Stimulated activated CD8-positive, alpha-beta memory T cell treated with anti-CD3 and anti-CD28 coated beads, Interleukin-2, amount 100 ng/mL, for 48 hours (primary cell): Measurements from ENCODE around the gene PRR22.
A peak's percentile ranks its signal among the peaks of the same experiment; 100 is the strongest.
"Not testable (repeated sequence)": the region's sequence is repeated elsewhere in the genome, so short reads cannot be mapped to it uniquely, and the experiment has no call there.

ENCODE experiments used
- DNase-seq, 2 donors: peaks; one replicate each; pipeline ENCODE4 v3.0.0-alpha.2; 2020; ENCODE audit warnings: low read depth in 2 of 2

Gene PRR22

DNA sequence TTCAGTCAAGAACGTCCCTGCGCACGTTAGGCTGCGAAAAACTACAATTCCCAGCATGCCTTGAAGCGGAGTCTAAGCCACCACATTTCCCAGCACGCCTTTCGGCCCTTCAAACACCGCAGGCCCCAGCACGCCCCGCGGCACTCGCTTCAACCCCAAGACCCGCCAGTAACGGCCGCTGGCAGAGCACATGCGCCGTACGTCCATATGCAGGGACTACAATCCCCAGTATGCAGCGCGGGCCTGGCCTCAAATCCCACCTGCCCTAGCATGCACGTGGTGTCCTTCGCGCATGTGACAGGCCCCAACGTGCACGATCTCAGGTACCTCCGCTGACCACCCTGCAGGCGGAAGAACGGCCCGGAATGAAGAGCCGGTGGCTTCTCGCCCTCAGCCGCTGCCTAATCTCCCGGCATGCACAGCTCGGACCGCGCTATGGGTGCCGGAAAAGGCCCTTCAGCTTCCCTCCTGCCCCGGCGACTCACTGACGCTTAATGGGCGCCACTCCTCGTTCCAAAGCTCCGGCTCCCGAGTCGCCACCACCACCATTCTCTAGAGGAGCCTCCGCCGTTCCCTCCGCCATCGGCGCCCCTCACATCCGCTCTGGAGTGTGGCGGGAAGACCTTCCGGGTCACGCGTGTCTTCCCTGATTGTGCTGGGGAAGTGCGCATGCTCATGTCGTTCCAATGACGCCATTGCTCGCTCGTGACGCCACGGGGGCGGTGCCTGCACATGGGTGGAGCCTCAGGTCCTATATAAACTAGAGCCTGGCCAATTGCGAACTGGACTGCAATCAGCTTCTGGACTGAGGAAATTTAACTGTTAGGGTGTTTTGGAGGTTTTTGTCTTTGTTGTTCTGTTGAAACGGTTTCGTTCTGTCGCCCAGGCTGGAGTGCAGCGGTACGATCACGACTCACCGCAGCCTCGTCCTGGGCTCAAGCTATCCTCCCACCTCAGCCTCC is 6.3 kb upstream of the PRR22 start, which contains the start of gene DUS3L:
TSS of gene DUS3L (minus strand) at position 605 of the 962 bp plus-strand sequence. CDS start at position 583, 22 bp downstream.
- DNase-seq, result peak; percentile 93 to 95

DNA sequence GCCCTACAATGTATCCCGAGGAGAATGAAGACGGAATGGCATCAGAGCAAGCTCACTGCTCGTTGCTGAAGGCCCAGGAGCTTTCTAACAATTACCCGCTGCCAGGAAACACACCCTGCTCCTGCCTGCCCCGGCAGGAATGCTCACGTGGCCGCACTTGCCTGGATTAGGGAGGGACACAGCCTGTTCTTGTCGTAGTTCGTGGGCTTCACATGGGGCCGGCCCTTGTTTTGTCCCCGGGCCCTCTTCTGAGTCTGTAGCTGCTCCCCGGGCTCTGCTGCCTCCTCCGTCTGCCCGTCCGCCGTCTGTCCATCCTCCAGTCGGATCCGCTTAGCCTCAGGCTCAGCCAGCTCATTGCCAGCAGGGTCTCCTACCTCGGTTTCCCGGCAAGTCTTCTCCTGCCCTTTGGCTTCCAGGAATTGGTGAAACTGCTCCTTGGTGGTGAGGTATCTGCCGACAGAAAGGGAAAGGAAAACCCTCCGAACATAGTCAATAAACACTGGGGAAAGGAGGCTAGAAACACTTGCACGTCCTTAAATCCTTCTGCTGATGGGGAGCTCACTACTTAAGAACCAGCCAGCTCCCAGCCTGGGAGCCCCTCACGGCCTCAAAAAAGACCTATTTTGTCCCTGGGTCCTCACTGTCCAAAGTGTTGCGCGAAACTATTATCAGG is 5.5 kb upstream of the PRR22 start:
- no peak for DNase-seq

DNA sequence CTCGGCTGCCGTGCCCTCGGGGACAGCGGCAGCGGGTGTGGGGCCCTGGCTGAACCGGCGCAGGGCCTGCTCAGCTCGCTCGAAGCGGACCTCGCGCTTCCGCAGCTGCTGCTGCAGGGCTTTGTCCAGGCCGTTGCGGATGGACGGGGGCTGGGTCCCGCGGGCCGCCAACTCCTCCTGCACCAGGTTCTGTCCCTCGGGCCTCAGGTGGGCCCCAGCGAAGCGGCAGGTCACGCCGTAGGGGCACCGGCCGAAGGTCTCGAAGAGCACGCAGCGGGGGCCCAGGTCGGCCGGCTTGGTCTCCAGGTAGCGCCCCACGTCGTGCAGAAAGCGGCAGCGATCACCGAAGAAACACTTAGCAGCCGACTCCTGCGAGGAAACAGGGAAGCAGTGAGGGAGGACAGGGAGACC is 4.8 kb upstream of the PRR22 start:
- DNase-seq, result no peak

DNA sequence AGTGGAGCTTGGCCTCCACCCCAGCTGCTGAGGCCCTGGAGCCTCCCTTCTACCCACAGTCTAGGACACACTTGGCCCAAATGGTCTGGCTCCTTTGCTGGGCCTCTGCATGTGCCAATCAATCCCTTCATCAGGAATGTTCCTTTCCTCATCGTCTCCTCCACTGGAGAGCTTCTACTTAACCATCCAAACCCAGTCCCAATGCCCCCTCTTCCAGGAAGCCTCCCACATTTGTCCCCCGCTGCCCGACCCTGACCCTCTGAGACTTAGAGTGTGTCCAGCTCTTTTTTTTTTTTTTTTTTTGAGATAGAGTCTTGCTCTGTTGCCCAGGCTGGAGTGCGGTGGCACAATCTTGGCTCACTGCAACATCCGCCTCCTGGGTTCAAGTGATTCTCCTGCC is 3.9 kb upstream of the PRR22 start:
- DNase-seq, result no peak

DNA sequence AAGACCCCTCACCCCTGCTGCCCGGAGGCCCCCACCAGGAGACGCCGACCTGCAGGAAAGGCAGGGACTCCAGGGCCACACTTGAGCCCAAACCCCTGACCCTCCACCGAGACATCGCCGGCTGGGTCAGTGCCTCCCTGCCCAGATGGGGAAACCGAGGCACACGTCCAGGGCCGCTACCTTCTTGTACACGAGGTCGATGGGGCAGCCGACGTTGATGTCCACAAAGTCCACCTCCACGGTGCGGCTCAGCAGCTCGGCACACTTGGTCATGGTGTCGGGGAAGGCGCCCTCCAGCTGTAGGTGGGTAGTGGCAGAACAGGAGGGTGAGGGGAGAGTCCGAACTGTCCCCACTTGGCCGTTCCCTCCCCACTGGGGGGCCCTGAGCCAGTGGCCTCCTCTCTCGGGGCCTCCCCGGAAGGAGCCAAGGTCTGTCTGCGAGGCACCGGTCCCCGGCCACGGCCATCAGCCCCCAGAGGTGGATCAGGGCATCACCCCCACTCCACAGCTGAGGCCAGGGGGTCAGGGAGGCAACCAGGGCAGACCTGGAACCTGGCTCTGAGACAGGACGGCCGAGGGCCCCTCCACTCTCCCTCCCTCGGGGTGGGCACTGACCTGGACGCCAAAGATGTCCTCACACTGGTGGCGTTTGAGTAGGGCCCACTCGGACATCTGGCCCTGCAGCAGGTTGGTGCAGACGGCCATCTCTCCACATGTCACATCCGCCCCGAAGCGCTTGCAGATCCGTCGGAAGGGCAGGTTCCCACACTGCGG is 3.0 kb upstream of the PRR22 start:
- DNase-seq, result no peak

DNA sequence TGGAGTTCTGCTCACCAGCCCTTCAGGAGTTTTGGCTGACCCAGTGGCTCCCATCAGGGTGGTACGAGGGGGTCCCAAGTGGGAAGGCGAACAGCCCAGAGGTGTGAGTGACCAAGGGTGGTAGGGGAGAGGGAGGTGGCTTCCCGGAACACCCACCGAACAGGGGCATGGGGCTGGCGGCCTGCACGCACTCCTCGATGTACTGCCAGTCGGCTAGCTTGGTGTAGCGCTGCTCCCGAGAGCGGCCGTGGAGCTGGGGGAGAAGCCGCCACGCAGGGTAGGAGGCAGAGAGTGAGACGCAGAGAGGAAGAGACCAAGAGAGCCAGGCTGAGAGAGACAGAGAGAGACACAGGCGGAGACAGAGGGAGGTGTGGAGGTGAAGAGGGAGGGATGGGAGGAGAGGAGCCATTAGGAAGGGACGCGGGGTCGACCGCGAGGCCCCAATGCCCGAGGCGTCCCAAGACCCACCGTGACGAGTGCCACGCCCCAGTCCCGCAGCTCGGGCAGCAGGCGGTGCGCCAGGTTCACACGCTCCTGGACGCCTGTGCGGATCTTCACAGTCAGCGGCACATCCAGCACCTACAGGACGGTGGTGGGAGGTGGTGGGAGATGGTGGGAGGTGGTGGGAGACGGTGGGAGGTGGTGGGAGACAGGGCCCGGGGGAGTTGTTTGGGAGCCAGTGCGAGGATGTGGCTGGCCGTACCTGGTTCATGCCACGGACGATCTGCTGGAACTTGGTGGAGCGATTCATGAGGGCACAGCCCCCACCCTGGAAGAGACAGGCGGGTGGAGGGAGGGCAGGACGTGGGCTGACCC is 2.3 kb upstream of the PRR22 start:
- DNase-seq, result no peak

DNA sequence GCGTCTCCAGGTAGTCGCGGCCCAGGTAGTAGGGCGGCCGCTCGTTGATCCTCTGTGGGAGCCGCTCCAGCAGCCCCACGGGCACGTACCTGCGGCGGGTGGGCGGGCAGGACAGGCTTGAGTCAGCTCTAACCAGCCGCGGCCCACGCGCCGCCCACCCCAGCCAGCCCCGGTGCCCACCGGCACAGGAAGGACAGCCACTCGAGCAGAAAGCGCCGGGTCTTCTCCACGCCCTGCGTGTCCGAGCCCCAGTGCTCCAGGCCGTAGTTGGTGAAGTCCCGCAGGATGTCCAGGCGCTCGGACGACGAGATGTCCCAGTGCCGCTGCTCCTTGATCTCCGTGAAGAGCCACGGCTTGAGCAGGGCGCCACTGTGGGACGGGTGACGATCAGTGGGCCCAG is 877 bp upstream of the PRR22 start:
- DNase-seq, result no peak

DNA sequence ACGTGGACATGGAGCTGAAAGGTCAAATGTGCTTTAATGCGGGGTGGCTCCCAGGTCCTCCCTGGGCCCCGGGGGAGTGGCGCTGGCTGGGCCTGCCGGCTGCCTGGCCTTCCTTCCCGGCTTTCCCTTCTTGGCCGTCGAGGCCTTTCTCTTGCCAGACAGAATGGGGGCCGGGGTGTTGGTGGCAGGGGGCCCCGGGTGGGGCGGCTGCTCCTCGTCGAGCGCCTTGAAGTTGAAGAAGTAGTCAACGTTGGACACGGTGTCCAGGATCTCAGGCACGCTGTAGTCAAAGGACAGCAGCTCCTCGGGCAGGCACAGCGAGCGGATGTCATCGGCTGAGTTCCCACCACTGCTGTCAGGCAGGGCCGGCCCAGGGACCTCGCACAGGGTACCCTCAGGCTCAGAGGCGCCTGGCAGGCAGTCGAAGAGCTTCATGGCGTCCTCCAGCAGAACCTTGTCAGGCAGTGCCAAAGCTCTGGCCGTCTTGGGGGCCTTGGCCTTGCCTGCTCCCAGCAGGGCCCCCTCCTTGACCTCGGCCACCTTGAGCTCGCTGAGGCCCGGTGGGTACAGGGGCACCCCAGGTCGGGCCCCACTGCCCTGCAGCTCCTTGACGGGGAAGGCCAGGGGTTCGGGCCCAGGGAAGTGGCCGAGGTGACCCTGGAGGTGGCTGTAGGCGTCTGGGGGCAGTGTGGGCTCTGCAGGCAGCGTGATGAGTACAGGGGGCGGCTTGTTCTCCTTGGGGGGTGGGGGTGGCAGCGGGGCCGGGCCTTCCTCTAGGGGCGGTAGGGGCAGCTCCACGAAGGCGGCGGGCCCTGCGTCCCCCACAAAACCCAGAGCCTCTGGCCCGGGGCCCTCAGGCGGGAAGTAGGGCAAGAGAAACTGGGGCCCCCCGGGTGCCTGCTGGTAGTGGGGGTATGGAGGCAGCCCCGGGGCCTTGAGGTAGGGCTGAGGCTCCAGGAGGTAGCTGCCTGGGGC is 1.3 kb downstream of the PRR22 start:
- no peak for DNase-seq

DNA sequence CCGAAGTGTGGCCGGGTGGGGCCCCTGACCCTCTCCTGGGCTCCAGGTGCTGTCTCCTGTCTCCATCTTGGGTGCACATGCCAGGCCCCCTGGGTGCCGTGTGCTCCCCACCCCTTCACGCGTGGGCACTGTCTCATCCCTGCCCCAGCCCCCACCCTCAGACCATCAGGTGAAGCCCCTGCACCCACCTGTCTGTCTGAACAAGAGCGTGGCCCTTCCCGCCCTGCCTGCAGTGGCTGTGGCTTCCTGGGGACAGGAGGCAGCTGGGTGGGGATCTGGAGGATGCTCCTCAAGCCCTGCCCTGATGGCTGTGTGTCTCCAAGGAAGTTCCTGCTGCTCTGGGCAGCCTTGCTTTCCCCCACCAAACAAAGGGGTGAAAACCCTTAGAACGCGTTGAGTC is 2.2 kb downstream of the PRR22 start:
- no peak for DNase-seq

DNA sequence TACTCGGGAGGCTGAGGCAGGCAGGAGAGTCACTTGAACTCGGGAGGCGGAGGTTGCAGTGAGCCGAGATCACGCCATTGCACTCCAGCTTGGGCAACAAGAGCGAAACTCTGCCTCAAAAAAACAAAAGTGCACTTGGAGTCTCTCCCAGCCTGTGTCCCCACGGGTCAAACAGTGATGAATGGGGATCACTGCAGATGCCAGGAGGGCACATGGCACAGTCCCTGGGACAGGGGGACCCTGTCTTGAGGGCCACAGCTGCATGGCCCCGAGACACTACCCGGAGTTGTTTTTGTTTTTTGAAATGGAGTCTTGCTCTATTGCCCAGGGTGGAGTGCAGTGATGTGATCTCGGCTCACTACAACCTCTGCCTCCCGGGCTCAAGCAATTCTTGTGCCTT is 3.6 kb downstream of the PRR22 start:
- DNase-seq, result not testable (repeated sequence)

DNA sequence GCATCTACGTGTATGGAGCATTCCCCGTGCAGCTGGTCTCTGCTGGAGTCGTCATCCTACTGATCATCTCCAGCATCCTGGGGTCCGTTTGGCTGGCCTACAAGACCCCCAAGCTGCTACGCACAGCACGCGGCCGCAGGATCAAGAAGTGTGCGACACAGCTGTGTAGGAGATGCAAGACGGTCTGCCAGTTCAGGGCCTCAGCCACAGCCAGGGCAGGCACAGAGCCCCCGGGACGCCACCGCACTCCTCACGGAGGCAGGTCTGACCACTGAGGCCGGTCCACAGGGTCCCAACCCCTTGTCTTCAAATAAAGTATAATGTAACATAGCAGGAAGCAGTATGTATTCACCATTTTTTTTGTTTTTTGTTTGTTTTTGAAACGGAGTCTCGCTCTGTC is 6.1 kb downstream of the PRR22 start:
- no peak for DNase-seq

DNA sequence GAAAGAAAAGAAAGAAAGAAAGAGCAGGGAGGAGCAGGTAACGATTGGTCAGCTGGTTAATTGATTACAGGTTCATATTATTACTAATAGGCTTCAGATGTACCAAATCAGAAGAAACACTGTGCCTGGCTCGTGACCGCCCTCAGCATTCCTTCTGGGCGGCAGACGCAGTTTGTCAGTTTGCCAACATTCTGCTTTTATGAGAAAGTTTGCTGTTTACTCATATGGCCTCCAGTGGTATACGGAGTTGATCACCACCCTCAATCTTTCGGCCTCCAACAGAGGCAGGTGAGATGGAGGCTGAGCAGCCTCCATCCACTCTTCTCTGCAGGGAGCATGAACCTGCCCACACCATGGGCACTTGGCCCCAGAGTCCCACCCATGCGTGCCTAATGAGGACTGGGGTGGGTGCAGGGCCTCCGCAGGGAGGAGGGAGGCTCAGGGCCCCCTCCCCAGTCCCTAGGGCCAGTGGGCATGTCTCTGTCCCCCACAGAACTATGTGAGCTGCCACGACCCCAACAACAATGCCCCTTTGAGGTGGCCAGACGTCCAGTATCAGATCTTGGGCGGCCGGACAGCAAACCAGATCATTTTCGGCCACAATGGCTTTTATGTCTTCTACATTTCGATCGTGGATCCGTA is 8.8 kb downstream of the PRR22 start:
- no peak for DNase-seq

DNA sequence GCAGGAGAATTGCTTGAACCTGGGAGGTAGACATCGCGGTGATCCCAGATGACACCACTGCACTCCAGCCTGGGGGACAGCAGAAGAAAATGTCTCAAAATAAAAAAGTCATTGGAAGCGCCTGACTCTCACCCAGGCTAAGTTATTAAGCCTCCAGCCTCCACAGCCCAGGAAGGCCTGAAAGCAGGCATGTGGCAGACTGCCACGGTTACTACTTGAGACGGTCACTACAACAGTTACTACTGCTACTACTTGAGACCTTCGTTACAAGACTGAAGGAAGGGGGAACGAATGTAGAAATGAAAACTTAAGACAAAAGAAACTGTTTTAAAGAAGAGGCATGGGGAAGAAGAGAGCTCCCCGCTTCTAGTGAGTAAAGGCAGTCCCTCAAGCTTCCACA is 9.6 kb downstream of the PRR22 start:
- no peak for DNase-seq

DNA sequence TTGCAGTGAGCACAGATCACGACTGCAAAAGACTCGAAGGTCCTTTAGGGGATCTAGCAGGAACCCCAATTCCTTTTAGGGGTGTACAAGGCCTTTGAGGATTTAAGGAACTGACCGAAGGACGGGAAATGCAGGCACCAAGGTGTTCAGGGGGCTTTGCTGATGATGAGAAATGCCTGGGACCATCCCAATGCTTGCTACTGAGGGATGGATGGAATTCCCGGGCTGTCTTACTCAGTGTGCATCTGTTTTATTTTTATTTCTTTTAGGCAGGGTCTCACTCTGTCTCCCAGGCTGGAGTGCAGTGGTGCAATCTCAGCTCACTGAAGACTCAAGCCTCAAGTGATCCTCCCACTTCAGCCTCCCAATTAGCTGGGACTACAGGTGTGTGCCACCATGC is 11.3 kb downstream of the PRR22 start:
- DNase-seq, result no peak

DNA sequence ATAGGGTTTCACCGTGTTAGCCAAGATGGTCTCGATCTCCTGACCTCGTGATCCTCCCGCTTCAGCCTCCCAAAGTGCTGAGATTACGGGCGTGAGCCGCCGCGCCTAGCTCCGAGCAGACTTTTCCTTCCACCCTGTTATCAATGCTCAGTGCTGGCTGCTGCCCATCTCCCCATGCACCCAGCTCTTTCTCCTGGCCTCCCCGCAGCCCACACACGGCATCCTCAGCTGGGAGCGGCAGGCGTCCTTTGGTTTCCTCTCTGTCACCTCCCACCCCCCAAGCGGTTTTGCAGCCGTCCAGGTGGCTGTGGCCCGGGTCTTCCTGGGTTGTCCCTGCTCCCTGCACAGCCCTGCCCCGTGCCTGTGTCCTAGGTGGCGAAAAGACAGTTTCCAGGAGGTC is 12.1 kb downstream of the PRR22 start:
- DNase-seq, result no peak

DNA sequence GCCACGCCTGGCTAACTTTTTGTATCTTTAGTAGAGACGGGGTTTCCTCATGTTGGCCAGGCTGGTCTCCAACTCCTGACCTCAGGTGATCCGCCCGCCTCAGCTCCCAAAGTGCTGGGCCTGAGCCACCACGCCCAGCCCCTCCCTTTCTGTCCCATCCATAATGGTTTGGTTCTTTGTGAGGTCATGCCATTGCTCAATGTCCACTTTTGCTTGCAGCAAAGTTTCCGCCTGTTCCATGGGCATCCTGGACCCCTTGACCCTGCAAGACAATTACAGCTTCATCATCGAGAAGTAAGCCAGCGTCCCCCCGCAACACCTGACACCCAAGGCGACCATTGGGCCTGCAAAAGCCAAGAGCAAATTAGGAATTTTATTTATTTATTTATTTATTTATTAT is 16.6 kb downstream of the PRR22 start:
- no peak for DNase-seq

DNA sequence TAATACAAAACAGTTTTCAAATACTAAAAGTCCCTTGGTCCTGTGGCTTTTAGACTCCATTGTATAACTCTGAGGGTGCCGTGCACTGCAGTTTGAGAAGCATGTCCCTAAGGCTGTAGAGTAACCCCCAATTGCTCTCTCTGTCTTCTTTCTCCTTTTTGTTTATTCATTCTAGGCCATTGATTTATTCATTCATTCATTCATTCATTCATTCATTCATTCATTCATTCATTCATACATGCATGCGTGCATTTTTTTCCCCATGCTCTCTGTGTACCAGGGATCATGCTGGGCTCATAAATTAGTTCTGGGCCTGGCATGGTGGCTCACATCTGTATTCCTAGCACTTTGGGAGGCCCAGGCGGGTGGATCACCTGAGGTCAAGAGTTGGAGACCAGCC is 19.3 kb downstream of the PRR22 start:
- DNase-seq, result no peak

DNA sequence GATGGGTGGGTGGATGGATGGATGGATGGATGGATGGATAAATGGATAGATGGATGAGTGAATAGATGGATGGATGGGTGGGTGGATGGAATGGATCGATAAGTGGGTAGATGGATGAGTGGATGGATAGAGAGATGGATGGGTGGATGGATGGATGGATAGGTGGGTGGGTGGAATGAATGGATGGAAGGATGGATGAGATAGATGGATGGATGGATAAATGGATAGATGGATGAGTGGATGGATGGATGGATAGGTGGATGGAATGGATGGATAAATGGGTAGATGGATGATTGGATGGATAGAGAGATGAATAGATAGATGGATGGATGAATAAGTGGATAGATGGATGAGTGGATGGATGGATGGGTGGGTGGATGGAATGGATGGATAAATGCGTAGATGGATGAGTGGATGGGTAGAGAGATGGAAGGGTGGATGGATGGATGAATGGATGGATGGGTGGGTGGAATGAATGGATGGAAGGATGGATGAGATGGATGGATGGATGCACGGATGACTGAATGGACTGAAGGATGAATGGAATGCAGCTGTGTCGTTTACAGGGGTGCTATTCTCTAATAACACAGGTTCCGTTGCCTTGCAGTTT is 21.8 kb downstream of the PRR22 start:
- DNase-seq, result no peak

DNA sequence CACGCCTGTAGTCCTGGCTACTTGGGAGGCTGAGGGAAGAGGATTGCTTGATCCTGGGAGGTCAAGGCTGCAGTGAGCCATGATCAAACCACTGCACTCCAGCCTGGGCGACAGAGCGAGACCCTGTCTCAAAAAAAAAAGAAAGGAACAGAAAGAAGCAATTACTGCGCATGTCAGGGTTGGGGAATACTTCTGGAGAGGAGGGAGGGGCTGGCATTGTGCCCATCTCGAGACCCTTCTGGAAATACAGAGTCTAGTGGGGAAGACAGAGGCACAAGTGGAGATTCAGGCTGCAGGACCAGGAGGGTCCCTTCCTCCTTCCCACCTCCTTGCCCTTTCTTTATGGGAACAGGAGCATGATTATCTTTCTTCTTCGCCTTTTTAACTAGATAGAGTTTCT is 30.8 kb downstream of the PRR22 start:
- no peak for DNase-seq
